Bronchial epithelial cell (primary cell): ENCODE data around the gene PSMA6. TPM values are rescaled to one million over a fixed set of nuclear protein-coding genes. Genes with fewer than 3 reads are reported as not detected.

Source experiments
- DNase-seq: peaks from one replicate; pipeline ENCODE4 v3.0.0-alpha.2; 2010; ENCODE audit warnings: low read depth
- FAIRE-seq: peaks from 2 replicates; lab custom pipeline; 2011; peaks lifted over from hg19 to GRCh38; lab: Jason Lieb, UNC
- H3K27me3 ChIP-seq: 2 replicates; pipeline ENCODE4 v1.5.1; 2011; ENCODE audit warnings: low read length; ENCODE audit not compliant: control insufficient read depth, insufficient read depth
- H3K36me3 ChIP-seq: 2 replicates; pipeline ENCODE4 v1.5.1; 2011; ENCODE audit warnings: low read length; ENCODE audit not compliant: control insufficient read depth, insufficient read depth
- H3K4me3 ChIP-seq: 2 replicates; pipeline ENCODE4 v1.5.1; 2011; ENCODE audit warnings: mild to moderate bottlenecking, low read depth, low read length, control low read depth
- total RNA-seq: library from RNA; depleted of rRNA; stranded (reverse); fragments of >200 nt; gene quantifications from 2 replicates; pipeline ENCODE4 v1.2.1, GENCODE V29; 2014
- TF ChIP-seq, protein P1 (sequence below): IDR thresholded peaks from 2 replicates; pipeline ENCODE4 v1.5.1; 2011; ENCODE audit warnings: mild to moderate bottlenecking, moderate library complexity, low read length, control low read depth, inconsistent platforms; ENCODE audit not compliant: insufficient read depth, severe bottlenecking

The PSMA6 gene
- 159 and 222 TPM in 2 replicates for total RNA-seq

DNA sequence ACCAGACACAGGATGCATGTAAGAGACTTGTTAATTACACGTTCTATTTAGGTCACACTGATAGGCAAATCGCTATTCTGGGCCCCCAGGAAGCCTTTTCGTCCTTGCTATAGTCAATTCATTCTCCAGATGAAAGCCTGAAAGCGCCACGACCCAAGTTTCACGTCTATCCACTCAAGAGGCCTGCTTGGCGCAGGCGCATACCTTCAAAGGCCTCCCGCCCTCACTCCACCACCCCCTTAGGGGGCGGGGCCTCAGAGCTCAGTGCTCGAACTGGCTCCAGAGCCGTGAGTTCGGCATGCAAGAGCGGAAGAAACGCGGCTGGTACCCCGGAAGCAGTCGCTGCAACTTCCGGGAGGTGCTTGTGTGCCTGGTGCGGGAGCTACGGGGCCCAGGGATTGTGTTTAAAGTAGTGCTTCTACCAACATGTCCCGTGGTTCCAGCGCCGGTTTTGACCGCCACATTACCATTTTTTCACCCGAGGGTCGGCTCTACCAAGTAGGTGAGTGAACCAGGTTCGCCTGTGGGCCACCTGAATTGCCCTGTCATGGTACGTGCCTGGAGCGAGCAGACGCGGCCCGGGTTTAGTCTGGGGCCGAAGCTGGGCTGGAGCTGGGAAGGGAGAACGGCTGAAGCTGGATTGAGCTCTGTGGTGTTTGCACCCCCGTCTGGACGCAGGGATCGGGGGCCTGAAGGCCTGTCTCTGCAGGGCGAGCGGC lies at the start of gene PSMA6:
Gene PSMA6, plus strand, starts transcription at position 332 of the 719 bp plus-strand sequence. Its CDS starts 95 bp downstream, at position 427.
- FAIRE-seq (no peak), DNase-seq (peak; percentile 98)
- peak within 1 kb of the TSS; percentile 87 for H3K4me3 ChIP-seq
- H3K36me3 ChIP-seq: no peaks in the 10 kb centered on the region
- TF ChIP-seq, protein P1, sequence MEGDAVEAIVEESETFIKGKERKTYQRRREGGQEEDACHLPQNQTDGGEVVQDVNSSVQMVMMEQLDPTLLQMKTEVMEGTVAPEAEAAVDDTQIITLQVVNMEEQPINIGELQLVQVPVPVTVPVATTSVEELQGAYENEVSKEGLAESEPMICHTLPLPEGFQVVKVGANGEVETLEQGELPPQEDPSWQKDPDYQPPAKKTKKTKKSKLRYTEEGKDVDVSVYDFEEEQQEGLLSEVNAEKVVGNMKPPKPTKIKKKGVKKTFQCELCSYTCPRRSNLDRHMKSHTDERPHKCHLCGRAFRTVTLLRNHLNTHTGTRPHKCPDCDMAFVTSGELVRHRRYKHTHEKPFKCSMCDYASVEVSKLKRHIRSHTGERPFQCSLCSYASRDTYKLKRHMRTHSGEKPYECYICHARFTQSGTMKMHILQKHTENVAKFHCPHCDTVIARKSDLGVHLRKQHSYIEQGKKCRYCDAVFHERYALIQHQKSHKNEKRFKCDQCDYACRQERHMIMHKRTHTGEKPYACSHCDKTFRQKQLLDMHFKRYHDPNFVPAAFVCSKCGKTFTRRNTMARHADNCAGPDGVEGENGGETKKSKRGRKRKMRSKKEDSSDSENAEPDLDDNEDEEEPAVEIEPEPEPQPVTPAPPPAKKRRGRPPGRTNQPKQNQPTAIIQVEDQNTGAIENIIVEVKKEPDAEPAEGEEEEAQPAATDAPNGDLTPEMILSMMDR: no peak
- no peaks in the 10 kb centered on the region for H3K27me3 ChIP-seq

DNA sequence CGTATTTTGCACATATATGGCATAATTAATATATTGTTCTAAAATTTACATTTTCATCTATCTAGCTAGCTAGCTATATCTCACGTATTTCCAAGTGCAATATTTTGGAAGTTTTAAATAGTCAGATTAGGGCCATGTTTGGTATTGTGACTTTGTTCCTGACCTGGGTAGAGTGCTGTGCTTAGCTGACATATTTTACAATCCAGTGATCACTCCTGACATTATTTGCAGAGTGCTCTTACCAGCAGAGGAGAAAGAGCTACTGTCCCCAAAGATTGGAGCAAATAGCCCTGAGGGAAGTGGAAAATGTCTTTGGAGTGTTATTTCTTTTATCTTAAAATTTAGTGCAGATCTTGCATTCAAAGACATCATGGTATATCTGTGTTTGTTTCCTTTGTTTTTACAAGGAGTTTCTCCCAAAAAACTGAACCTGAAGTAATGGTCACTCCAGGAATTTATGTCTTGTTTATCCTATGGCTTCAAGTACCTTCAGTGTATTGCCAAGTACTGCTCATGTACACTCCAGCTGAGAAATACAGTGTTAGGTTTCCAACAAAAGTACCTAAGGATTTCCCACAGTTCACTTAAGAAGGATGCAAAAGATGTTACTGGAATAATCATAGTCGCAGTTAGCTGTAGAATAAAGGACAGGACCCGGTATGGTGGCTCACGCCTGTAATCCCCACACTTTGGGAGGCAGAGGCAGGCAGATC lies 49.4 kb upstream of the PSMA6 start:
- Histone ChIP-seq H3K27me3 (no peaks in the 10 kb centered on the region), H3K4me3 (no peak overlapping the region), H3K36me3 (no peaks in the 10 kb centered on the region)
- DNase-seq (no peak), FAIRE-seq (no peak)
- TF ChIP-seq, protein P1: no peak

DNA sequence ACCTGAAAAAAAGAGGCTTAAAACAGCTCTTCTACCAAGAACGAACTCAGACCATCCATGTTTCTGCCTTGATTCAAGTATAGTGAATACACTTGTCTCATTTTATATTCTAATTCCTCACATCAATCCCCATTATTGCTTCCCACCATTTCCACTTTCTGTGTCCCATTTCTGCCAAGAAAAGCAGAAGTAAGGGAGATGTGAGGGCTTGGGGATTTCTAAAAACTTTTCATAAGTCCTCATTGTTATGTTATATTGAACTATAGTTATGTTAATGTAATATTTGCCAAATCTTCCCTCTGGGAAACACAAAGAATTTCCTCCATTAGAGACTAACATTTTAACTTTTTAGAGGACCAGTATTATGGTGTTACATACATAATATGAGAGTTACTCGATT lies 48.2 kb upstream of the PSMA6 start:
- H3K4me3 ChIP-seq: no peak overlapping the region
- no peak for DNase-seq
- TF ChIP-seq, protein P1: no peak

DNA sequence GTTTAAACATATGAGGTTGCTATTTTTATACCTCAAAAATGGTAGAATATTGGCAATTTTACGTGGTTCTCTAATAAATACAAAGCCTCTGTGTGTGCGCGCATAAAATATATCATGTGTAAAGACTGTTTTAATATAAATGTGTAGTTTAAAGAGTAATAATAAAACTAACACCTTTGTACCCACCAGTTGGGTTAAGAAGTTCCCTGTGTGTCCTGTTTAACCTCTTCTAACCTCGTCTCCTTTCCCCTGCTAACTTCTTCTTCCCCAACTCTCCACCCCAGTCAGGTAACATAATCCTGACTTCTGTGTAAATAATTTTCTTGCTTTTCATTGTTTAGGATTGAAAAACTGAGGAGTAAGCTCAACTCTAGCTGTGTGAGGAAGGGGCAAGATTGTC lies 47.6 kb upstream of the PSMA6 start:
- Histone ChIP-seq H3K27me3 (no peaks in the 10 kb centered on the region), H3K36me3 (no peaks in the 10 kb centered on the region), H3K4me3 (no peak overlapping the region)
- DNase-seq (no peak), FAIRE-seq (no peak)
- TF ChIP-seq, protein P1: no peak

More for the DNA sequence above, 48.2 kb upstream of the PSMA6 start:
- no peaks in the 10 kb centered on the region for H3K27me3 ChIP-seq
- no peaks in the 10 kb centered on the region for H3K36me3 ChIP-seq
- FAIRE-seq: no peak

DNA sequence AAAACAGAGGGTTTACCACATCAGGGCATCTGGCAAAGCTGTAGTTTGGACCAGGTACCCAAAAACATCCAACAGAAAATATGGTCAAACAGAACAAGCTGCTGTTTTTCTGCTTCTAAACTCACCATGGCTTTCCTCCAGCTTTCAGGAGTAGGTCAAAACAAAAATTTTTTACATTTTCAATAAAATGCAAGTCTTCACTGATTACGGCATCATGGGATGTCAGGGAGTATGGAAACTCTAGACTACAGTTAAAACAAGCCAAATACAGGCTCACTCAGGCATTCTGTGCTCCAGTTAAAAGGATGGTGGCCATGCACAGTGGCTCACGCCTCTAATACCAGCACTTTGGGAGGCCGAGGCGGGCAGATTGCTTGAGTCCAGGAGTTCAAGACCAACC lies 47.1 kb upstream of the PSMA6 start:
- H3K36me3 ChIP-seq: no peaks in the 10 kb centered on the region
- FAIRE-seq: no peak
- TF ChIP-seq, protein P1: no peak
- no peak for DNase-seq
- H3K27me3 ChIP-seq: no peaks in the 10 kb centered on the region
- no peak overlapping the region for H3K4me3 ChIP-seq
